ENCODE data around the gene PPP1R3F.
A peak's percentile ranks its signal among the peaks of the same experiment; 100 is the strongest.

Gene PPP1R3F, protein sequence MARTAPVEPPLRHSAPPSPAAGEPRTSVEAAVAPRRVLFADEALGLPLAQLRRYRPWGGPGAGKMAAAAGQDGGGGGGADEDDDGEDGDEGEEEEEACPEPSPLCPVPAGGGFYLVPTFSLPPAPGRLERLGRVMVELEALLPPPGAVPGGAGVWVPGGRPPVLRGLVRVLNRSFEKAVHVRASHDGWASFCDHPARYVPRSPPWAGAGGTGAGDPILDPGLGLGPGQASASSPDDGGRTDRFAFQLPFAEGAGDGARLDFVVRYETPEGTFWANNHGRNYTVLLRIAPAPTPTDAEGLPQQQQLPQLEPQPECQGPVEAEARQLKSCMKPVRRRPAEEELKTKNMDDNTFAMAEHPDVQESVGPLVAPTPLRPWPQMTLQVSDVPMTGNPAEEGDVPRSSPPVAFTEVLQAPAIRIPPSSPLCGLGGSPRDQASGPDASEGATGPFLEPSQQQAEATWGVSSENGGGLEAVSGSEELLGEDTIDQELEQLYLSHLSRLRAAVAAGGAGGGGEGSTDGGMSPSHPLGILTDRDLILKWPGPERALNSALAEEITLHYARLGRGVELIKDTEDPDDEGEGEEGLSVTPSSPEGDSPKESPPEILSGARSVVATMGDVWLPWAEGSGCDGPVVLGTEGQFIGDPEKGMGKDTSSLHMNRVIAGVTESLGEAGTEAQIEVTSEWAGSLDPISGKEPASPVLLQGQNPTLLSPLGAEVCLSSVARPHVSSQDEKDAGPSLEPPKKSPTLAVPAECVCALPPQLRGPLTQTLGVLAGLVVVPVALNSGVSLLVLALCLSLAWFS

DNA sequence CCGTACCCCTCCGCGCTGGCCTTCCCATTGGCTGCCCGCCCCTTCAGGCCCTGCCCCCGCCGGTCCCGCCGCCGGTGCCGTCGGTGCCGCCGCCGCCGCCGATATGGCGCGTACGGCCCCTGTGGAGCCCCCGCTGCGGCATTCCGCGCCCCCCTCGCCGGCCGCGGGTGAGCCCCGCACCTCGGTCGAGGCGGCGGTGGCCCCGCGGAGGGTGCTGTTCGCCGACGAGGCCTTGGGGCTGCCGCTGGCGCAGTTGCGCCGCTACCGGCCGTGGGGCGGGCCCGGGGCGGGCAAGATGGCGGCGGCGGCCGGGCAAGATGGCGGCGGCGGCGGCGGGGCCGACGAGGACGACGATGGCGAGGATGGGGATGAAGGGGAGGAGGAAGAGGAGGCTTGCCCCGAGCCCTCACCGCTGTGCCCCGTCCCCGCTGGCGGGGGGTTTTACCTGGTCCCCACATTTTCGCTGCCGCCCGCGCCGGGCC is at the start of gene PPP1R3F:
Gene PPP1R3F, plus strand, starts transcription at position 27 of the 482 bp plus-strand sequence. Its CDS starts 77 bp downstream, at position 104.
- DNase-seq (ENCODE audit: low read depth), result no peak

DNA sequence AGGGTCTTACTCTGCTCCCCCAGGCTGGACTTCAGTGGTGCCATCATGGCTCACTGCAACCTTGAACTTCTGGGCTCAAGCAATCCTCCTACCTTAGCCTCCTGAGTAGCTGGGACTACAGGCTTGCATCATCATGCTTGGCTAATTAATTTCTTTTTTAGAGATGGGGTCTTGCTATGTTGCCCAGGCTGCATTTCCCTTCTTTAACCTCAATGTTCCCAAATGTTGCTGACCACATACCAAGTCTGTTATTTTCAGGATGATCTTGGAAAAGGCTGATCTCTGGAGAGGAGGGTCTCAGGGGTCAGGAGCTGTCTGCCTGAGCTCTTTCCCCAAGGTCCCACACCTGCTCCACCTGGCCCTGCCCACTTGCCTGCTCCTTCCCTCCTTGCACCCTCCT is 49.5 kb upstream of the PPP1R3F start:
- DNase-seq (ENCODE audit: low read depth), result no peak

DNA sequence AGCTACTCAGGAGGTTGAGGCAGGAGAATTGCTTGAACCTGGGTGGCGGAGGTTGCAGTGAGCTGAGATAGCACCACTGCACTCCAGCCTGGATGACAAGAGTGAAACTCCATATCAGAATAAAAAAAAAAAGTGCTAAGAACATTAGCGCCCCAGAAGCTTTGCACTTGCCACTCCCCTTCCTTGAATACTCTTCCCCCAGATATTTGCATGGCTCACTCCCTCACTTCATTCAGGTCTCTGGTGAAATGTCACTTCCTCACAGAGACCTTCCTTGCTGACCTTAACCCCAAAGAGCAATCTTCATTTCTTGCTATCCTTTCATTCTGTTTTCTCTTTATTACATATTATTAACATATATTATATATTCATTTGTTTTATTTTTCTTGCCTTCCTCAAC is 47.7 kb upstream of the PPP1R3F start:
- no peak for DNase-seq (ENCODE audit: low read depth)

DNA sequence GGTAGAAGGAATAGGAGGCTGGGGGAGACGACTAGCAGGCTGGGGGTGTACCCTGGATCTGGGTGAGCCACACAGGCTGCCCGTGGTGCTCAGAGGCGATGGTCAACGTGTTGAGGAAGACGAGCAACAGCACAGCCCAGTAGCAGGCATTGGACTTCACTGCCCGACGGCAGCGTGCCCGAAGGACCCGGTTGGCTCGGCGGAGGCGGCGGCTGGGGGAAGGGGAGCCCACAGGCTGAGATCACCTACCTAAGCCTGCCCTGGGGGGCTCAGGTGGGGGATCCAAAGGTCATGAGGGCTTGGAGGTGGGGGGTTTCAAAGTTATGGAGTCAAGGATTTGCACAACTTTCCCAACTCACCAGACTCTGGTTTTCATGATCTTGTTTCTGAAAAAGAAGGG is 43.7 kb upstream of the PPP1R3F start:
- no peak for DNase-seq (ENCODE audit: low read depth)

DNA sequence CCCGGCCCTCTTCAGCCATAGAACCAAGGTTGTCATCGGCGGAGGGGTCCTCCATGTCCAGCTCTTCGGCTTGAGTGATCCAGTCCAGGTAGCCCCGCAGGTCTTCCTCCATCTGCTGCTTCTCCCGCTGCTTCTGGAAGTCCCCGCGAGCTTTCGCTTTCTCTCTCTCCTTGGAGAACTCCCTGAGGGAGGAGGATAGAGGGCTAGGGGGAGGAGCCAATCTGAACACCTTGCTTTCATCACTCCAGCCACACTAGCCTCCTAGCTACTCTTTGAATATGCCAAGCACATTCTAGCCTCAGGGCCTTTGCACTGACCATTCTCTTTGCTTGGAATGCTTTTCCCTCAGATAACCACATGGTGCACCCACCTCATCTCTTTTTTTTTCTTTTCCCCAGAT is 42.6 kb upstream of the PPP1R3F start:
- DNase-seq (ENCODE audit: low read depth), result no peak

DNA sequence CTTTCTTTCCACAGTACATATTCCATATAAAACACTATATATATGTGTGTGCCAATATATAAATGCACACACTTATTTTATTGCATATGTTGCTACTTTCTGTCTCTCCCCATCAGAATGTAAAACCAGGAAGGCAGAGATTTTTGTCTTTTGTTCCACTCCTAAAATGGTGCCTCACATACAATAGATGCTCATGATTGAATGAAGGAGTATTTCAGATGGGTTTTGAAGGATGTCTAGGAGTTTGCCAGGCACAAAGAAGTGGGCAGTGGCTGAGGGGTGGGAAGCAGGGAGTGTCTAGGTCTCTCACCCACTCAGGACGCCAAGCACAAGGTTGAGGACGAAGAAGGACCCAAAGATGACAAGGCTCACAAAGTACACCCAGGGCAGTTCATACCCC is 41.9 kb upstream of the PPP1R3F start:
- DNase-seq (ENCODE audit: low read depth), result no peak

DNA sequence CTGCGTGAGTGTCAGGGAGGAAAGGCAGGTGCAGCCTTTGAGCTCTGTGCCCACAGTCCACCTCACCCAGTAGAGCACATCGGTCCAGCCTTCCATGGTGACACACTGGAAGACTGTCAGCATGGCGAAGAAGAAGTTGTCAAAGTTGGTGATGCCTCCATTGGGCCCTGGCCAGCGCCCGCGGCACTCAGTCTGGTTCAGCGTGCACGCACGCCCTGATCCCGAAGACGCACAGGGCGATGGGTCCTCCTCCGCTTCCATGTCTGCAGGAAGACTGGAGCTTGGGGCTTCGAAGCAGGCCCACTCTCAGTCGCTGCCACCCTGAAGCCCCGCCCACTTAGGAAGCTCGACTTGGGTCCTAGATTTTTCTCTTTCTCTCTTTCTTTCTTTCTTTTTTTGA is 41.4 kb upstream of the PPP1R3F start:
- DNase-seq (ENCODE audit: low read depth), result no peak

DNA sequence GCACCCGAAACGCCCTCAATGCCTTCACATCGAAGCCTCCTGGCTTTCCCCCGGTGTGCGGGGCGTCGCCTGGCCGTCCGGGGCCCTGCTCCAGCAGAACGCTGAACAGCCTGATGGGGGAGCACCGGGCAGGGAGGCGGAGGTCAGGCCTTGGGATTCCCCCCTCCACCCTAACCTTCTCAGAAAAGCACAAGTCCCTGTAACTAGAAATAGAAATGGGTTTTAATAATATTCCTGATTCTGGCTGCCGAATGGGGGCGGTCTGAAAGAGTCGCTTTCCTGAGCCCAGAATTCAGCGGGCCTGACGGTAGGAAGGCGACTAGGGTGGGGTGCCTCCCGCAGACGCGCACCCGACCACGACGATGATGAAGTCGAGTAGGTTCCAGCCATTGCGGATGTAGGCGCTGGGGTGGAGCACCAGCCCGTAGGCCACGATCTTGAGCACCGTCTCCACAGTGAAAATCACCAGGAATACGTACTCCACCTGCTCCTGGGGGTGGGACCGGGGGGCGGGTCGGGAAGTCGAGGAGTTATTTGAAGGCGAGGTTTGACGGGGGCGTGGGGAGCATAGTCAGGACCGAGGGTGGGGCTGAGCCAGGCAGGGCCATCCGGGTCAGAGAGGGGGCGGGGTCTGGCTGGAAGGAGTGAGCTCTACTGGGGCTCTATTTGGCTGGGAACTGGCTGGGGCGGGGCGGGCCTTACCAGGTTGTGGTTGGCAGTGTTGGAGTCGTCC is 38.9 kb upstream of the PPP1R3F start:
- peak; percentile 20 for DNase-seq (ENCODE audit: low read depth)

DNA sequence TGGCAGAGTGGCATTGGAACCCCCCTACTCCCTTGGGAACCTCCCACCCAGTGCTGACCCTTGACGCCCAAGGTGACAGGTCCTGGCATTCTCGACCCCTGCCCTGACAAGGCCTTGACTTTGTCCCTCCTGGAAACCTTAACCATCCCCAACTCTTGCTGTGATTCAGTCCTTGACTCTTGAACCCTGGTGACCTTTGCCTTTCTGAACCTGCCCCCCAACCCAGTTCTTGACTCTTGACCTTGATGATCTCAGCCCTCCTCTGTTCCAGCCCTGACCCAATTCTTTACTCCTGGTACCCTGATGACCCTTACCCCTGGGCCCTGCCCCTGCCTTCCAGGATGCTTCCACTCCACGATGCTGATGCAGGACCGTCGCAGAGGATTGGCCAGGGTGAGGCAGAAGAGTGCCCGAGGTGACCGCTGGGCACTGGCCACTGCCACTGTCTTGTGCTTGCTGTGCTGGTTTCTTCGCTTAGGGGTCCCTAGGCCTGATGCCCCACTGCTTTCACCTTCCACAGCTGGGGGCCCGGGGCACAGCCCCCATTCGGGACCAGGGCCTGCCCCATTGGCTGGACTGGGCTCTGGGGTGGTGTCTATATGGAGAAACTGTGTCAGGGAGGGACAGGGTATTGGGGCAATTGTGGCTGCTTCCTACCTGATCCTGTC is 38.1 kb upstream of the PPP1R3F start:
- DNase-seq (ENCODE audit: low read depth), result no peak

DNA sequence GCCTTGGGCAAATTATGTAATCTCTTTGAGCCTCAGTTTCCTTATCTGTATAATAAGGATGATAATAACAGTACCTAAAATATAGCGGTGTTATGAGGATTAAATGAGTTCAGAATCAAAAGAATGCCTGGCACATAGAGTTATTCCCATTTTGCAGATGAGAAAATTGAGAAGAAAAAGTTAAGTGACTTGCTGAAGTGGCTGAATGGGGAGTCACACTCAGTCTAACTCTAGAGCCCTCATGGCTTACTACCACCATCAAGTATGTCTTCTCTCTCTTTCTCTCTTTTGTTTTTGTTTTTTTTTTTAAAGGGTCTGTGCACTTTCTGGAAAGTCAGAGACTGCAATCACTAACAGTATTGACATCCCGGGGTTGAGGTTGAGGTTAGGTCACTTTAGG is 37.1 kb upstream of the PPP1R3F start:
- DNase-seq (ENCODE audit: low read depth), result no peak

DNA sequence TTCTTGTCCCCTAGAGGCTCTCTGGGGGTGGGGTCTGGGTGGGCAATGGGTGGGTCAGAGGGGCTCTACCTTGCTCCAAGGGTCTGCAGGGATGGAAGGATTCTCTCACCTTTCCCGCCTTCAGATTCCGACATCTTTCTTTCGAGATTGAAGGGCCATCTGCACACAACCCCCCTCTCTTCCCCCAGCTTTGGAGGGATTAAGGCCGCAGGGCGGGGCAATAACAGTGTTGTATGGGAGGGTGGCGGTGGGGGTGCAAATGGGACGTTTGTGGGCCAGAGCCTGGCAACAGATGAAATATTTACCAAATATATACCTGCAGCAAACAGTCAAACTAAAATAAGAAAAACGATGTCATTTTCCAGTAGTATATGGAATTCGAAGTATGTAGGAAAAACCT is 36.4 kb upstream of the PPP1R3F start, which contains the start of gene CACNA1F:
Gene CACNA1F, minus strand, starts transcription at position 165 of the 400 bp plus-strand sequence. Its CDS starts 31 bp downstream, at position 134.
- DNase-seq (ENCODE audit: low read depth), result no peak

DNA sequence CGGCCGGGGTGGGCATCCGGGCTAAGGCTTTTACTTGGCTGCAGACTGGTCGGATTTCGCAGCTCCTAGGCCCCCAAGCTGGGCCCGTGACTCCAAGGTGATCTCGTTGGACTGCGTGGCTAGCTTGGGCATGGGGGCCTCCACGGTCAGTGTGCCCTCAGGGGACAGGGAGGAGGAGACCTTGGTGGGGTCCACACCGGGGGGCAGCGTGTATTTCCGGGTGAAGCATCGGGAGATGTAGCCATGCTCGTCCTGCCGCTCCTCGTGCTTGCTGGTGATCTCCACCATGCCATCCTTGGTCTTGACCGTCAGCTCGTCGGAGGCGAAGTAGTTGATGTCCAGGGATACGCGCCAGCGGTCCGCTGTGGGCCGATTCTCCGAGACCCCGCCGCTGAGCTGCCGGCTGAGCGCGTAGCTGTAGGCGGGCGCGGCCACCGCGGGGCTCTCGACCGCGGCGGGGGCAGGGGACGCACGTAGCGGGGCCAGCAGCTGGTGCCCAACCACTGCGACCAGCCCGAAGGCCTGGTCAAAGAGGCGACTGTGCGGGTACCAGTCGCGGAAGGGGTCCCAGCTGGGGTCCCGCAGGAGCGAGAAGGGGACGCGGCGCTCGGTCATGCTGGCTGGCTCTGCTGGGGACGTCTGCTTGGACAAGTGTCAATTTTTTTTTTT is 35.6 kb upstream of the PPP1R3F start:
- no peak for DNase-seq (ENCODE audit: low read depth)

DNA sequence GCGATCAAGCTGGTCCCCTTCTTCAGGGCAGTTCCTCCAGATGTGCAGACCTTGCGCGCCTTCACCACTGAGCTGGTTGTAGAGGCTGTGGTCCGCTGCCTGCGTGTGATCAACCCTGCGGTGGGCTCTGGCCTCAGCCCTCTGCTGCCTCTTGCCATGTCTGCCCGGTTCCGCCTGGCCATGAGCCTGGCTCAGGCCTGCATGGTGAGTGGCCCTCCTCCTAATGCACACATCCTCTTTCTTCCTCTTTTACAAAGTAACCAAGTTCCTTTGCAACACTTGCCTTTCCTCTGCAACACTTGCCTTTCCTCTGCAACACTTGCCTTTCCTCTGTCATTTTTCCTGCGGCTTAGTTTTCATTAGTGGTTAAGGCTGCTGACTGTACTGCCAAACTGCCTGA is 32.5 kb upstream of the PPP1R3F start:
- DNase-seq (ENCODE audit: low read depth), result no peak

DNA sequence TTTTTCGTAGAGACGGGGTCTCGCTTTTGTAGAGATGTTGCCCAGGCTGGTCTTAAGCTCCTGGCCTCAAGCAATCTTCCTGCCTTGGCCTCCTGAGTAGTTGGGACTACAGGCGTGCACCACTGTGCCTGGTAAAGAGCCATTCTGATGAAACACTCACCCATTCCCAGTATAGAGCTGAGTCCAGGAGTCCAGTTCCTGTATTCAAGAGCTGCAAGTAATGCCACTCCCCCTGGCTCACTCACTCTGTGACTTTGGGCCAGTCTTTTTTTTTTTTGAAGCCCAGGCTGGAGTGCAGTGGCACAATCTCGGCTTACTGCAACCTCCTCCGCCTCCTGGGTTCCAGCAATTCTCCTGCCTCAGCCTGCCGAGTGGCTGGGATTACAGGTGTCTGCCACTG is 30.9 kb upstream of the PPP1R3F start:
- DNase-seq (ENCODE audit: low read depth), result no peak

DNA sequence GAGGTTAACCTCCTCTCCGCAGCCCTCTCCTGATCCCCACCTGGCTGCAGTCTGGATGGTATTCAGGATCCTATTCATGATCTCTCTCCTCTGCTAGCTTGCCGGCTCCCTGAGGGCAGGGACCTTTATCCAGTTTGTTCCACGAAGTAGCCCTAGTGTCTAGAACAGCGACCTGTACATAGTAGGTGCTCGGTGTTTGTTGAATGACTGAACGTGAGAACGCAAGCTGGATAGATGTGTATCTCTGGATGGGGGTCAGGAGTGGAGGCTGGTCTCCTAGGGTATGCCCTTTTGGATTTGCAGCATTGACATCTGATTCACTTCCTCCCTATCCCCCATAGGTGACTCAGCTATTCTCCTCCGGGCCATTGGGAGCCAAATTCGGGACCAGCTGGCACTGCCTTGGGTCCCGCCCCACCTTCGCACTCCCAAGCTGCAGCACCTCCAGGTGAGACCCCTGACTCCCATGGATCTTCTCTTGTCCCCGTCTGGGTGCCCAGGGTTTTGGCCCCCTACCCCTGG is 27.0 kb upstream of the PPP1R3F start:
- DNase-seq (ENCODE audit: low read depth), result no peak

DNA sequence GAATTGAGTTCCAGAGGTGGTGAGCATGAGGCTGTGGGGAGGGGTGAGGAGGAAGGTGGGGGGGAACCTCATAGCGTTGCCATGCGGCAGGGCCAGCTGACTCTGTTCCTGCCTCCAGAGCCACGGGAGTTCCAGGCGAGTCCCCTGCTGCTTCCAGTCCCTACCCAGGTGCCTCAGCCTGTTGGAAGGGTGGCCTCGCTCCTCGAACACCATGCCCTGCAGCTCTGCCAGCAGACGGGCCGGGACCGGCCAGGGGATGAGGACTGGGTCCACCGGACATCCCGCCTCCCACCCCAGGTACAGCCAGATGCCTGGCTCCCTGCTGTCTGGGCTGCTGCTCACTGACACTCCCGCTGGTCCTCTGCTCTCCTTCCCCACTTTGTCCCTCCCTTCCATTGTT is 26.4 kb upstream of the PPP1R3F start:
- no peak for DNase-seq (ENCODE audit: low read depth)

DNA sequence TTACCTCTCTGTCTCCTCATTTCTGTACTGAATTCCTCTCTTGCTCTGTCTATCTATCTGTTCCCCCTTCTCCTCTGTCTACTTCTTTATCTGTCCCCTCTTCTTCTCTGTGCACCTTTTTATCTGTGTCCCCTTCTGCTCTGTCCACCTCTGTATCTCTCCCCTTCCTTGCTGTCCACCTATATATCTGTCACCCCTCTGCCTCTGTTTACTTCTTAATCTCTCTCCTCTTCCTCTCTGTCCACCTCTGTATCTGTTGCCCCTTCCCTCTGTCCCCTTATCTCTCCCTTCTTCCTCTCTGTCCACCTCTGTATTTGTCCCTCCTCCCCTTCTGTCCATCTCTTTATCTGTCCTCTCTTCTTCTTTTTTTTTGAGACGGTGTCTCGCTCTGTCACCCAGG is 25.4 kb upstream of the PPP1R3F start:
- DNase-seq (ENCODE audit: low read depth), result no peak

DNA sequence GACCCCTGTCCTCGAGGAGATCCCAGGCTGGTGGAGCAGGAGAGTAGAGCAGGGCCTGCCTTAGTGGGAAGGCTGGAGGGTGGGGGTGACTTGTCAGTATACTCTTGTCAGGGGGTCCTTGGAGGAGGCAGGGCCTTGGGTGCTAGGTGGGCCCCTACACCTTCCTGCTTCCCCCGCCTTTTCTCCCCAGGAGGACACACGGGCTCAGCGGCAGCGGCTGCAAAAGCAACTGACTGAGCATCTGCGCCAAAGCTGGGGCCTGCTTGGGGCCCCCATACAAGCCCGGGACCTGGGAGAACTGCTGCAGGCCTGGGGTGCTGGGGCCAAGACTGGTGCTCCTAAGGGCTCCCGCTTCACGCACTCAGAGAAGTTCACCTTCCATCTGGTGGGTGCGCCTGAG is 23.1 kb upstream of the PPP1R3F start:
- no peak for DNase-seq (ENCODE audit: low read depth)

DNA sequence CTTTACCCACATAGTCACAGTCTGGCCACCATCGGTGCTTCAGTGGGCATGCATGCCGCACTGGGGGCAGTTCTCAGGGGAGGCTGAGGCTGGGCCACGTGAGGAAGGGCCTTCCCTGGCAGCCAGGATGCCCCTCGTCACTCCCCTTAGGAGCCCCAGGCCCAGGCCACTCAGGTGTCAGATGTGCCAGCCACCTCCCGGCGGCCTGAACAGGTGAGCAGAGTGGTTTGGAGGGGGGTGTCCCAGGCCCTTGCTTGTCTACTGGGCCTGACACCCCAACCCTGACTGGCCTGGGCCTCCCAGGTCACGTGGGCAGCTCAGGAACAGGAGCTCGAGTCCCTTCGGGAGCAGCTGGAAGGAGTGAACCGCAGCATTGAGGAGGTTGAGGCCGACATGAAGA is 22.2 kb upstream of the PPP1R3F start:
- DNase-seq (ENCODE audit: low read depth), result no peak

DNA sequence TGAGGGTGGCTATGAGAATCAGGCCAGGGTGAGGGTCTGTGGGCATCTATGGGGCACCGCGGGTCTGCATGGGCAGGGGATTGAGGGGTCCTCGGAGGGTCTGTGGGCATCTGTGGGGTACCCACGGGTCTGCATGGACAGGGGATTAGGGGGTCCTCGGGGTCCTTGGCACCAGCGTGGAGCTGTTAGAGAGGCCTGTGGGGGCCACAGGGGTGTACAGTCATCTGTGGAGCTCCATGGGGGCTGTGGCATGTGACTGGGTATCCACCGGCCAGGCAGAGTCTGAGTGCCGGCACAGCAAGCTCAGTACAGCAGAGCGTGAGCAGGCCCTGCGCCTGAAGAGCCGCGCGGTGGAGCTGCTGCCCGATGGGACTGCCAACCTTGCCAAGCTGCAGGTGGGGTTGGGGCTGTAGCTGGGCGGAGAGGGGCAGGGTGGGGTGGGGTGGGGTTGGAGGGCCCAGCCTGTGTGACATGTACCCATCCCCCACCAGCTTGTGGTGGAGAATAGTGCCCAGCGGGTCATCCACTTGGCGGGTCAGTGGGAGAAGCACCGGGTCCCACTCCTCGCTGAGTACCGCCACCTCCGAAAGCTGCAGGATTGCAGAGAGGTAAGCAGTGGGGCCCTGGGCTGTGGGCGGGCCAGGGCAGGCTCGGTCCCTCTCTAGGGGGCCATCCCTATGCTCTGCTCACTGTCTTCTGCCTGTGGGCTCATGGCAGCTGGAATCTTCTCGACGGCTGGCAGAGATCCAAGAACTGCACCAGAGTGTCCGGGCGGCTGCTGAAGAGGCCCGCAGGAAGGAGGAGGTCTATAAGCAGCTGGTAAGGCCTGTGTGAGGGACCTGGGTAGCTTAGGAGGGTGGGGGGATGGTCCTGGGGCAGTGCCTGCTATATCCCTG is 21.4 kb upstream of the PPP1R3F start:
- DNase-seq (ENCODE audit: low read depth), result no peak

Measured in stimulated activated CD8-positive, alpha-beta memory T cell treated with anti-CD3 and anti-CD28 coated beads, Interleukin-7, amount 100 ng/mL, for 24 hours (primary cell).